Left cardiac atrium (tissue), 4 donors: Measurements from ENCODE around the gene SORBS2. TPM values are rescaled to one million over a fixed set of nuclear protein-coding genes. Genes with fewer than 3 reads are reported as not detected.
A peak's percentile ranks its signal among the peaks of the same experiment; 100 is the strongest.

Source experiments
- ATAC-seq, 2 donors: fragments of 200-7000 bp; cut with Tn5 transposase; one replicate each; pipeline ENCODE4 v1.9.1; 2020; ENCODE audit warnings: mild to moderate bottlenecking in 2 of 2, moderate library complexity in 2 of 2
- DNase-seq: peaks from one replicate; pipeline ENCODE4 v3.0.0-alpha.2; 2020
- intact Hi-C, 2 donors: fragments of 100-400 bp; cut with DNase I; formaldehyde crosslinking; loops; one replicate each; pipeline versions ENCODE4 v1.14.1 to v1.15.1; 2022 to 2023
- total RNA-seq, 2 donors: library from RNA; stranded (reverse); fragmentation: NEBNext Ultra II Directional; extraction: Animal tissue kit (Norgen Biotek cat#: 25700); gene quantifications; one replicate each; pipeline ENCODE4 v1.2.1, GENCODE V29; 2021
- donor health status: DM: no; HTN: yes; CAD: no.
- donor health status: DM: no; HTN: yes; CAD: no; lungs with severe emphysema.
- donor health status: DM: yes; HTN: yes; CAD: no.
- donor health status: Dilated cardiomyopathy.

The SORBS2 gene
- total RNA-seq, 2 donors from 2014 or later: 439 to 535 TPM

DNA sequence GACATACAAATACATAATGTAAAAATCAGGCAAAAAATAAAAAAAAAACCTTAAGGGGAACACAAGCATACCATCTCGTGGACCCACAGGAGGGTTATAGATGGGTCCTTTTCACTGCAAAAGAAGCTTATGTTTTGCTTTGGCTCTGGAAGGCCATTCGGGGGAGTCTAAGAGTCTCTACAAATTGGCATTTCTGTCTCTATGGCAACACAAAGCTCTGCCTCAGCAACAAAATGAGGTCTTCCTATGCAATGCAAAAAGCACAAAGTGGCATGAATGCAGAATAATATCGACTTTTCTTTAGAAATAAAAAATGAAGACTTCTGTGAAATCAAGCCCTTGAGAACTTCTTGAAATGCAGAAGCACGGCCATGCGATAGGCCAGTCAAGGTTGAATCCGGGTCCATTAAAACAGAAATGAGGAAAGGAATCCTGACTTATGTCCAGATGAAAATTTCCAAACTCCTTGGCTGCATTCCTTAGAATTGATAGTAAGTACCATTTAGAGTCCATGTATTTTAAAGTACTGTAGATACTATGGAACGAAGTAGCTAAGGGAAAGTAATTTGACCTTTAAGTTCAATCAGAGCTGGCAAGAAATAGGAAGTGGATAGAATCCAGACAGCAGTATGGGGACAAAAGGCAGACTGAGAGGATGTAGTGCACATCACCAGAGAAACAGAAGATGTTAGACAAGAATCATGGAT lies 213.0 kb downstream of the SORBS2 start:
- DNase-seq: no peak
- no peak for ATAC-seq
- intact Hi-C loops: loop anchor here (5.0 to 10.0 kb wide), 4 partner anchors 62 to 174 kb away; partner anchors contain the start of genes CCDC110 (in 2 of the 2), PDLIM3 (in 2 of the 2) and UFSP2 (in 1 of the 2)

DNA sequence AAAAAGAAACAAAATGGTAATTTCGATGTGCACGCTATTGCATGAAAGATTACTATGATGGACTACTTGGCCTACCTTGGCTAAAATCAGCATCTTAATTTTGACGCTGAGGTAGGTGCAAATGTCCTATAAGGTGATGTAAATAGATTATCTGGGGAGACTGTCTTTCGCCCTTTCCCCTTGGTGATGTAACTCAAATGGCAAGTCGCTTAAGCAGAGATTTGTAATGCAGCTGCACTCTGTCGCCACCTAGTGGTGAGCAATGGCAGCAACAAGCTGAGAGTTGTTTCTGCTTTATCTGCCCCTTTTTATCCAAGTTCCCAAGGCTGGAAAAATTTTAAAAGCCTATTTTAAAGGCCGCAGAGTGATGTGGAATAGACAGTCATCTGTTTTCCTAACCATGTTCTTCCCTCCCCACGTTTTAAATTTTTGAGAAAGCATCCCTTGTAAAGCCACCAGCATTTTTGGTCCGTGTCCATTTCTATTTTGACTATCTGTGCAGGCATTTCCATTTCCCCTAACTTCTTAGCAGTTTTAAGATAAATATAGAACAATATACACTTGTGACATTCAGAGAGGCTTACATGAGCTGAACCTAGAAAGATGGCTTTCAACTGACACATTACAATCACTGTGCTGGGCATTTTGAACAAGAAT lies 214.3 kb downstream of the SORBS2 start:
- intact Hi-C loops: loop anchor here (5.0 to 10.0 kb wide), 4 partner anchors 60 to 173 kb away; partner anchors contain the start of genes CCDC110 (in 2 of the 2), PDLIM3 (in 2 of the 2) and UFSP2 (in 1 of the 2)
- DNase-seq (peak; percentile 82), ATAC-seq (peak; percentile 60 to 66)

DNA sequence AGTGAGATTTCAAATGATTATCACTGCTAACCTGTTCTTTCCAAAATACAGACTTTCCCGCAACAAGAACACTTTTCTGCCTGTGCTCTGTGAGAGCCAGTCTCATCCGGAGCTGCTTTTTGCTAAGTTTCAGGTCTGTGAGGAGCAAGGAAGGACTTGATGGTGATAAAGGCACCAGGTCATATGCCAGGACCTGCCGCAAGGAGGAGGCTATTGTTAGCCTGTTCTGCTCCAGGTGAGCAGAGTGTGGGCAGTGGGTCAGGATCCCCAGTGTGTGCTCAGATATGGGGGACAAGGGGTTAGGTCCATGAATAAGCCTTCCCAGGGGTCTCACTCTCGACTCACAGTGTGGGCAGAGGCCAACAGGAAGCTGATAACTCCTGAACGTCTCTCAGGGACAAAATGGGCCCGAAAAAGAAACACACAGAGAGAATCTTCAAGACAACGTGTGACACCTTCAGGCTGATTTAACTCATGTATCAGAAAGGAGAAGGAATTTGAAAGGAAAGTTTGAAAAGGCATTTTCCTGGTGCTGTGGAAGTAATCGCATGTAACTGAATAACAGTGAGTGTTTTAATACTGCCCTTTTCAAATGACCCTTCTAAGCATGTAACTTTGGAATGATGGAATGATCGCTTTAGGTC lies 219.0 kb downstream of the SORBS2 start:
- intact Hi-C loops: loop anchor here (10.0 kb wide), 2 partner anchors 58 to 168 kb away; partner anchors contain the start of genes PDLIM3 (in 1 of the 2) and UFSP2 (in 1 of the 2)
- DNase-seq (no peak), ATAC-seq (no peak)

DNA sequence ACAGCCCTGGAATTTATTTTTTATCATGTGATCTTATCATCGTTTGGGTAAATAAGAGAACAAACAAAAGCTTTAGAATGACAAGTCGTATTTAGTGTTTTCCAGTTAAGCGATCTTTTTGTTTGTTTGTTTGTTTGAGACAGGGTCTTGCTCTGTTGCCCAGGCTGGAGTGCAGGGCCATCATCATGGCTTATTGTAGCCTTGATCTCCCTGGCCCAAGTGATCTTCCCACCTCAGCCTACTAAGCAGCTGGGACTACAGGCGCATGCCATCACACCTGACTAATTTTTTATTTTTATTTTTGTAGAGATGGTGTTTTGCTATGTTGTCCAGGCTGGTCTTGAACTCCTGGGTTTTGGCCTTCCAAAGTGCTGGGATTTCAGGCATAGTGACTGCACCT lies 219.6 kb downstream of the SORBS2 start:
- intact Hi-C loops: loop anchor here (10.0 kb wide), 2 partner anchors 58 to 168 kb away; partner anchors contain the start of genes PDLIM3 (in 1 of the 2) and UFSP2 (in 1 of the 2)
- DNase-seq (no peak), ATAC-seq (no peak)

DNA sequence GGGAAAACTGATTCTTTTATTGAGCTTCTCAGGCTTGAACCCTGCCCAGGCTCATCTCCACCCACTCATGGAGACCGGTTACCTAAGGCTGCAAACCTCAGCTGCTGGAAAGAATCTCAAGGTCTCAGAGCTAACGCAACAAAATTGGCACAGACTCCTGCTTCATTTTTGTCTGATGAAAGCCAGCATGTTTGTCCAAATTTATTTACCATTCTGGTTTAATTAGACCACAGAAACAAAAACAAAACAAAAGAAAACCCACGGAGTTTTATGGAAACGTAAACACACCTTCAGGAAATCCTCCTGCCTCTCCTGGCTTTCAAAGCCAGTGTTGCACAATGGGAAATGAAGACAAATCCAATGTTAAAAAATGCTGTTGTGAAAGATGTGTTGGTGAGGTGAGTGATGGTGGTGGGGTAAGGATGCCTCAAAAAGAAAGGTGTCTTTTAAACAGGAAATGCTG lies 220.3 kb downstream of the SORBS2 start:
- DNase-seq (no peak), ATAC-seq (peak; percentile 19 to 70)
- intact Hi-C loops: loop anchor here (10.0 kb wide), 2 partner anchors 57 to 167 kb away; partner anchors contain the start of genes PDLIM3 (in 1 of the 2) and UFSP2 (in 1 of the 2)

DNA sequence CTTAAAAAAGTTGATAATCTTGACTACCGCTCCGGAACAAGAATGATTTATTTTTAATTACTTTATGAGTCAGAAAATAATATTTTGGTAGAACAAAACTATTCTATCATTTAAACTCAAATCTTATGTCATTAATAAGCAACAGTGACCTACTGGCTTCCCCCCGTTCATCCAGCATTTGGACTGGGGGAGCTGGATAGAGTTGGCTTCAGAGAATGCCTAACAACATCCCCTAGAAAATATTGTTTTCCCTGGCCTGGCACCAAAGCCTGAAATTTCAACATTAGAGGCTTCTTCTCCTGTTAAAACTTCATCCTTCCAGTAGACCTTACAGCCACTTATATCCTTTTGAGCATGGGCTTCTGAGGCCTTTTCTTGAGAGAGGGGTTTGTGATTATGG lies 221.0 kb downstream of the SORBS2 start:
- intact Hi-C loops: loop anchor here (10.0 kb wide), 2 partner anchors 56 to 166 kb away; partner anchors contain the start of genes PDLIM3 (in 1 of the 2) and UFSP2 (in 1 of the 2)
- no peak for DNase-seq
- ATAC-seq: peak in 1 of 2 donors; percentile 32

DNA sequence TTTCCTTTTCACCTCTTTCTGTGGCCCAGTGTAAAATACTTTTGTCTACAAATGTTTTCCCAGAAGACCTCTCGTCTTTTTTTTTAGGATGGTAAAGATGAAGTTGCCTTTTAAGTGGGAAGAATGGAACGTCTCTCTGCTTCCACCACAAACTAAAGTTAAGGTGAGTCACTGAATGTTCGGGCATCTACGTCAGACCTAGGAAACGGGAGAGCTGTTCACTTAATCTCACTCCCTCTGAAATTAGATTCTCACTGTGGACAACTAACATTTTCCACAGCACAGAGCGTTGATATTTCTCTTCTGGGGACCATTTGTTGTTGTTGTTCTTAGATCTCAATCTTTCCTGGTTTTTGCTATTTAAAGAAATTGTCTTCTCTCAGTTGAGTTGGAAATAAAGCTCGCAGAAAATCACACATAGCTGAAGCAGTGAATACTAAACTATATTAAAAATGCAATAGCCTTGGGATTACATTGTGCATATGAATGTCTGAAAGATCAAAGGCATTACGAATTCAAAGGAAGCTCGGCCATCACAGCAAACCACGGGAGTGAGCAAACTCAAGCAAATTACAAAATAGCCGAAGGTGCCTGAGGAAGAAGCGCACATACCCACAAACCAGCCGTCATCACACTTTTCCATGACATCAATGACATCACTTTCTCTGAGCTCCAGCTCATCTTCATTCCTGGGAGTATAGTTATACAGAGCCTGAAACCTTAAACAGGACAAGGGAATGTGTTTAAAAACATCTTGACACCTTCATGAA lies 222.7 kb downstream of the SORBS2 start:
- intact Hi-C loops: no loop called here
- ATAC-seq: peak in 1 of 2 donors; percentile 37
- no peak for DNase-seq

DNA sequence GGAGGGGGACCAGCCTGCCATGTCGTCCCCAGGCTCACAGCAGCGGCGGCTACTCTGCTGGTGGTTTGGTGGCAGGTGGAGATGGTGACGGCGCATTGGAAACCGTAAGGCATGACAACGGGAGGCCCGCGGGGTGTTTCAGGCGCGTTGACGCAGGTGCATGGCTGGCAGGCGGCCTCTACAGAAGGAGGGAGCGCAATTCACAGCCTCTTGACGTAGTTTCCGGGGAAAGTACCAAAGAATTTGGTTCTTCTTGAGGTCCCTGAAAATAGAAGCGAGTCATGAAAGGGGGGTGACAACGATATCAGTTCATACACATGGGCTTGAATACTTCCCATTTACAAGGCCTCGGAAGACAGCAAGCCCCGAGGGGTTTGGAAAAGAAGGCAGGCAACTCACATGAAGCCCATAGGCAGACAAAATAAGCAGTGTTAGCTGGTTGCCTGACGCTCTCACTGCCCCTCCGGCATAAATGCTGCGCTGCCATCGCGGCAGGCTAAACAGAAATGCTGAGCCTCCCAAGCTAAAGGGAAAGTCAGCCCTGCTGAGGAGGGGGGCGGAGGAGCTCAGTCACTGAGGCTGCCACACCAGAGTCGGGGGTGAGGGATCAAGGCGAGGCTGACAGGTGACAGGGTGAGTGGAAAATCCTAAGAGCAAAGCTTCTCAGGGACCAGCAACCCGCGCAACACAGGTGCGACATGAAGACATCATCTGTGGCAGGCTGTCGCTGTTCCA lies 224.4 kb downstream of the SORBS2 start:
- DNase-seq (no peak), ATAC-seq (no peak)
- intact Hi-C loops: no loop called here

DNA sequence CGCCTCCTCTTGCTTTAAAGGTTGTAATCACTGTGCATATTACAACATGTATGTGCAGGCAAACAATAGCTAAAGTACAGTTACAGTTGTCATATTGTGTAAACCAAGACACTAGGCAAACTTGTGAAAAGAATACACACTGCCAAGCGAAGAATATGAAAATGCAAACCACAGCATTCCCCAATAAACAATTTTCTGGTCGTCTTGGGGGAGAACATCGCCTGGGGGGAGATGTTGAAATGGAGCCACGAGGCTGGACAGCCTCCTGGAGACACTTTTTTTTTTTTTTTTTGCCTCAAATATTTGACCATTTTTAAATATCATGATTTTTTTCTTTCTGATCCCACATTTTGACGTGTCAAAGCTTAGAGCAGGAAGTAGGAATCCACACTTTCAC lies 225.0 kb downstream of the SORBS2 start:
- intact Hi-C loops: no loop called here
- ATAC-seq (no peak), DNase-seq (no peak)

DNA sequence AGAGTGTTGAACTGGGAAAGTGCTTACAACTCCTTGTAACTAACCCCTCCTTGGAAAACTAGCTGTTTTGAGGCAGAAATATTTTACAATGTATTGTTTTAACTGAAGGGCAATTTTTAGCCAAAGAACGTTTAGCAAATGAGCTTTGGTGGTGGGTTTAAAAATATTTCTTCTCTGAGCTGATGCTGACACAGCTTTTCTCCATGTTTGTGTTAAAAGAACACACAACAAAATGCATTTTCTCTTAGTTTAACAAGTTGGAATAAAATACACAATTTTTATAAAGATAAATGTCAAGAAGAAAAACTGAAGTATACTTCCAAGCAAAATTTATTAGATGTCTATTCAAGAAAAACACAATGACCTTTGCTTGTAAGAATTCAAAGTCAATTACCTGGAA lies 226.8 kb downstream of the SORBS2 start:
- ATAC-seq (no peak), DNase-seq (no peak)
- intact Hi-C loops: no loop called here

DNA sequence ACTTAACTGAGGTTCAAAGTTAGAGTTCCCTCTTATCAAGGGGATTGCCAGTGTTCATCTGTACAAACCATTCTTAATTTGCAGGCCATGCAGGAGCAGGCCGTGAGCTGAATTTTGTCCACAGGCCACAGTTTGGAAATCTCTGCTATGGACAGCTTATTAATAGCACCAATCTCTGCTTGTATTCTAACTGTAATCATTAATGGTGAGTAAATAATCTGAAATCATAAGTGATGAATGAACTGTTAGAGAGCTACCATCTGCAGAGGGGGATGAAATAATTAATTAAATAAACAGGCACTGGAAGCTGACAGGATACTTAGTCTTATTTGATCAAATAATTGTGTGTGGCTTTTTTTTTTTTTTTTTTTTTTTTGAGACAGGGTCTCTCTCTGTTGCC lies 228.2 kb downstream of the SORBS2 start:
- DNase-seq: no peak

DNA sequence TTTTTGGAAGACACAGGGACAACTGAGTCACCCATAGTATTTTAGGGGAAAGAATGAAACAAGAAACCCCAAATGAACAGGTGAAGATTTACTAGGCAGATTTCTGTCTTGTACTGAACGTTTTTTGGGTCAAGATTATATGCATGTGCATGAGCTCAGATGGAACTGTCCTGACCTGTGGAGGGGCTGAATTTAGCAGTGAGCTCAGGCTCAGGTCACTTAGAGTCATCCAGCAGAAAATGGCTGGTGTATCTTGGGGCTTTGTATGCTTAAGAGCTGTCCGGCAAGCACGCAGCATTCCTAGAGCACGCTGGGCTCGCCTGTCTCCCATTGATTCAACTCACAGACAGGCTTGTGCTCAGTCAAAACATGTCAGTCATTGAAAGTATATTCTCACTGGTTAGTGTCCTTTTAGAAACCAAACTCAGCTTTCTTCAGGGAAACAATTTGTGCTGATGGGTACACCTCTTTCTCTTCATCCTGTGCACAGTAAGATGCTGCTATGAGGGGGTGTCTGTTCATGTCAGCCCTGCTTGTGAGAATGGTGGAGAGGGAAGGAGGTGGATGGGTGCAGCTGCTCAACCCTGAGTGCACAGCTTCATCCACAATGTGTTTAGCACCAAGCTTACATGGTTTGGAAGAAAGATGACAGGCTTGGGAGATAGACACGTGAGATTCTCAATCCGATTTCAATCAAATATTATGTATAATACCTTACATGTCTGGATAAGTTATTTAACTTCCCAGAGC lies 229.2 kb downstream of the SORBS2 start:
- DNase-seq: no peak
- intact Hi-C loops: no loop called here
- ATAC-seq: peak; percentile 28 to 69

More for the DNA sequence above, 228.2 kb downstream of the SORBS2 start:
- ATAC-seq: no peak
- intact Hi-C loops: no loop called here

DNA sequence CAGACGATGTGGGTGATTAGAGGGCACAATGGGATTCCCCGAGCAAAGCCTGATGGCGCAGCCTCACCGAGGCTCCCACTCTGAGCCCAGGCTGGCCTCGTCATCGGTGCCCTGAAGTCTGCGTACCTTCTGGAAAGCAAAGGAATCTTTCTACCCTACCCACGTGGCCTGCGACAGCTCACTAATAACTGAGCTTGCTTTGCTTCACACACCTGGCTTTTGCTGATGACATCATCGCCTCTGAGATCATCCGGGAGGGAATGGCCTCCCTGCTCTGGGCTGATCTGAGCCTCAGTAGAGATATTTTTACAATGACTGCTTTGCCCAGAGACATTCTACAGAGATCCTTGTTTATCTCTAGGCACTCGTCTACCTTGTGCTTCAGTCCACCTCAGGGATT lies 231.3 kb downstream of the SORBS2 start:
- DNase-seq: no peak
- intact Hi-C loops: no loop called here
- no peak for ATAC-seq

DNA sequence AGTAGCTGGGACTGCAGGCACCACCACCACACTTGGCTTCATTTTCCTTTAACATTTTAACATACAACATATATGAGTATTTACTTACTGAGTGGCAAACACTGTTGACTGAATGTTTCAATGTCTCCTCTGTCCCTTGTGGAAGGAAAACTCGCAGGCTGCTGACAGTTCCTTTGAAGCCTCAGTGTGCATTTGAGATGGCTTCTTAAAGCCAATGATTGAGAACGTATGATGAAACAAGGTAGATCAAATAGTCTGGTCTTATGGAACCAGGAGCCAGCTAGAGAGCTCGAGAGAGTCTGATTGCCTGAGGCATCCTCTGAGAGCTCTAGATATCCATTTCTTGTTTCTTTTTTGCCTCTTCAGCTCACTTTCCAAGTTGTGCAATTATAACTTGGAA lies 233.7 kb downstream of the SORBS2 start:
- intact Hi-C loops: no loop called here
- ATAC-seq (no peak), DNase-seq (no peak)

DNA sequence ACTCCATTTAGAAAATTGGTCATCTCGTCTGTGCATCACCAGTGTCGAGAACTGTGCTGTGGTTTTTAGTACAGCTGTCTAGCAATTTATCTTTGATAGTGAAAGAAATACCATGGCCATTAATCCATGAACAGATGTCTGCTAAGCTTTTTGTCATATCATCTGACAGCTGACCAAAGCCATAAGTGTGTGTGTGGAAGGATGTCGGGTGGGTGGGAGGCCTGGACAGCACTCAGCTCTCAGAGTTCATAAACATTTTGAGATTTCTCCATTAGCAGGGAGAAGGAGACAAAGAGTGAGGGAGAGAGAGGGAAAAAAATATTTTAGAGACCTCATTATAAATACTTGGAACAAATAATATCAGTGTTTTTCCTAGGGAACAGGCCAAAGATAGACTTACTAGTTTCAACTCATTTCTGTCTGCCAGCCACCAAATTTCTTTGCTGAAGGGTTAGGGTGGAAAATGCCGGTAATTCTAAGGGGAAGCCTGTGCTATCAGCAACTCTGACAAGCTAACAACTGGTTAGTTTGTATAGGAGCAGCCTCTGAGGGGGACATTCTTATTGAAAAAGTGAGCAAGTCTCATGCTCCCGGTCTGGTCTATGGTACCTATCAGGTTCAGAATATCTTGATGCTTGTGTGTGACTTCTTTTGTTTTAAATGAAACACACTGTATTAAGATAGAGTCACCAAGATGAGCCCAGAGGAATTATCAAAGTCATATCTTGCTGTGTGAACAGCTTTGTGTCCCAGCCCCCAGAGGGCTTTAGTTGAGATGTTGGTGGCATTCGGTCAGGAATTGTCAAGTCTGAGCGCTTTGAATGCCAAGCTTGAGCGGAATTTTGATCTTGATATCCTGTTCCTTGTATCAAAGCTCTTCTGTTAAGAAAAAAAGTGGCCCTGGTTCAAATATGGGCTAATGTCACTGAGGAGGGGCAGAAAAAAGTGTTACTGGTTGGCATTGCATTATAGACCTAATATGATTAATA lies 234.7 kb downstream of the SORBS2 start:
- DNase-seq (no peak), ATAC-seq (peak; percentile 21 to 74)
- intact Hi-C loops: no loop called here

DNA sequence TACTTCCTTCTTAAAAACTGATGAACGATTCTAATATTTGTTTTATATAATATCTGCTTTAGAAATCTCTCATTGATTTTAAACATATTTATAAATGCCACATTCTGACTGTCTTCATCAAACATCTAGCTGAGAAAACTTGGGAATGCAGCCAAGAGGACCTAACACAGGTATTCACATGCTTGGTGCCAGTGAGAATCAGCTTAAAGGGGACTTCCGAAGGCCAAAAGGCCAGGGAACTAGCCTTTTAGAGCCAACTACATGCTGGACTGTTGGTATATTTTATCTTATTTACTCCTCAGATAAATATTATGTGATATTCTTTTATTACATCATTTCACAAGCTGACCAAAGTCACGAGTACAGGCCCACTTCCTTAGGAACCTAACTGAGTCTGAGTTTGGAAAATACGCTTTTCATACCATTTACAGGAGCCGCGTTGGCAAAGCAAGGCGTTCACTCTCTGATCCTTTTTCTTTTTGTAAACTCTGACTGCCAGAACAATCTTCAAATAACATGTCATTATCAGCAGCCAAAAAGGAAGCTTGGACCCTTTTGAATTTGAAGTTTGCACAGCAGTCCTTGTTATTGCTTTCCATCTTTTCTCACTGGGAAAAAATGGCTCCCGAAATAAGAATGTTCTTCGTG lies 235.6 kb downstream of the SORBS2 start:
- DNase-seq (no peak), ATAC-seq (no peak)
- intact Hi-C loops: no loop called here
